Immature natural killer cell (primary cell): ENCODE data around the gene UBA5. TPM values are rescaled to one million over a fixed set of nuclear protein-coding genes. Genes with fewer than 3 reads are reported as not detected.

Experiments
- polyA plus RNA-seq, 3 donors: library from polyadenylated mRNA; unstranded; fragments of 300-500 nt; fragmentation: Illumina TruSeq; gene quantifications; one replicate each; pipeline ENCODE4 v1.2.3, GENCODE V29; 2021

UBA5 gene
- polyA plus RNA-seq, 3 donors from 2014 or later = 32.7 to 56.3 (median 46.4) TPM

Other genes starting within 250 kb of the UBA5 start
- gene DNAJC13, start 242.8 kb upstream of the UBA5 start, polyA plus RNA-seq = 10 to 100 TPM in 1 of 3 donors, 1 to 10 TPM in 2; 3.8 to 11.9 (median 5.1) TPM
- under 1 TPM in 2 of 3 donors, not detected in 1; 0.10 to 0.12 TPM for gene ACKR4, start 63.1 kb upstream of the UBA5 start, polyA plus RNA-seq
- gene ACAD11, start 520 bp upstream of the UBA5 start, polyA plus RNA-seq = 1 to 10 TPM in 2 of 3 donors, under 1 TPM in 1; 0.46 to 3.9 (median 1.8) TPM
- gene NPHP3, start 62.1 kb downstream of the UBA5 start, polyA plus RNA-seq = 1 to 10 TPM in 2 of 3 donors, not detected in 1; 1.3 to 1.8 TPM